ENCODE measurements around the gene HSPA9. TPM values are rescaled to one million over a fixed set of nuclear protein-coding genes. Genes with fewer than 3 reads are reported as not detected.

HSPA9 gene
- total and polyA plus RNA-seq, 4 donors = 77.8 to 194 (median 147) TPM

- ATAC-seq (ENCODE audit: insufficient read depth, low FRiP score) (no peak), DNase-seq (no peak)
- peak overlapping the region; percentile 96 to 100 for H3K9ac ChIP-seq (ENCODE audit: insufficient read depth in 1 of 2, low read length in 2 of 2)
- peaks cover 25 to 35% (median 29%) of the 10 kb centered on the region in 4 donors for H3K36me3 ChIP-seq (ENCODE audit: control insufficient read depth in 4 of 4, insufficient read depth in 4 of 4, low read length in 4 of 4)
- H3K4me3 ChIP-seq = peak overlapping the region; percentile 80
- H3K4me1 ChIP-seq (ENCODE audit: control insufficient read depth in 5 of 5, insufficient read depth in 5 of 5, low read length in 5 of 5) = peaks cover 0 to 11% (median 4%) of the 10 kb centered on the region in 5 donors
- H3K9me3 ChIP-seq (ENCODE audit: control insufficient read depth in 4 of 4, insufficient read depth in 3 of 4, low read length in 3 of 4) = no peaks in the 10 kb centered on the region
- H3K27ac ChIP-seq (ENCODE audit: low read depth in 1 of 2, low read length in 1 of 2) = peak overlapping the region in 1 of 2 donors; percentile 96
- WGBS, 2 donors = 40 to 45% methylated on average over 9 of the region's 9 CpGs
- TF ChIP-seq CTCF (IDR thresholded peaks at IDR 0.05; ENCODE audit: control extremely low read depth, extremely low read depth) = no peak
- H3K27me3 ChIP-seq (ENCODE audit: control insufficient read depth in 3 of 3, insufficient read depth in 3 of 3, low read length in 2 of 3) = no peaks in the 10 kb centered on the region
Measured at GRCh38 chr5:138573949-138574670, 1.1 kb downstream of the HSPA9 start.

GRCh38 chr5:138573223-138573622, 2.0 kb downstream of the HSPA9 start:
- H3K36me3 ChIP-seq (ENCODE audit: control insufficient read depth in 4 of 4, insufficient read depth in 4 of 4, low read length in 4 of 4) = peaks cover 27 to 41% (median 34%) of the 10 kb centered on the region in 4 donors
- WGBS, 2 donors = 83 to 84% methylated on average over 8 of the region's 8 CpGs
- peak overlapping the region in 1 of 2 donors; percentile 100 for H3K9ac ChIP-seq (ENCODE audit: insufficient read depth in 1 of 2, low read length in 2 of 2)

GRCh38 chr5:138570871-138571270, 4.3 kb downstream of the HSPA9 start:
- Histone ChIP-seq H3K27ac (ENCODE audit: low read depth in 1 of 2, low read length in 1 of 2) (no peak overlapping the region), H3K4me1 (ENCODE audit: control insufficient read depth in 5 of 5, insufficient read depth in 5 of 5, low read length in 5 of 5) (peaks cover 0 to 11% (median 4%) of the 10 kb centered on the region in 5 donors), H3K9ac (ENCODE audit: insufficient read depth in 1 of 2, low read length in 2 of 2) (no peak overlapping the region), H3K27me3 (ENCODE audit: control insufficient read depth in 3 of 3, insufficient read depth in 3 of 3, low read length in 2 of 3) (no peaks in the 10 kb centered on the region), H3K36me3 (ENCODE audit: control insufficient read depth in 4 of 4, insufficient read depth in 4 of 4, low read length in 4 of 4) (peaks cover 34 to 60% (median 44%) of the 10 kb centered on the region in 4 donors), H3K4me3 (no peak overlapping the region), H3K9me3 (ENCODE audit: control insufficient read depth in 4 of 4, insufficient read depth in 3 of 4, low read length in 3 of 4) (no peaks in the 10 kb centered on the region)
- TF ChIP-seq CTCF (IDR thresholded peaks at IDR 0.05; ENCODE audit: control extremely low read depth, extremely low read depth) = no peak
- WGBS, 2 donors = 98% methylated on average over 9 of the region's 9 CpGs
- DNase-seq (no peak), ATAC-seq (ENCODE audit: insufficient read depth, low FRiP score) (no peak)

More at GRCh38 chr5:138573223-138573622, 2.0 kb downstream of the HSPA9 start:
- no peak for TF ChIP-seq CTCF (IDR thresholded peaks at IDR 0.05; ENCODE audit: control extremely low read depth, extremely low read depth)
- Histone ChIP-seq H3K27me3 (ENCODE audit: control insufficient read depth in 3 of 3, insufficient read depth in 3 of 3, low read length in 2 of 3) (no peaks in the 10 kb centered on the region), H3K9me3 (ENCODE audit: control insufficient read depth in 4 of 4, insufficient read depth in 3 of 4, low read length in 3 of 4) (no peaks in the 10 kb centered on the region), H3K4me3 (no peak overlapping the region), H3K4me1 (ENCODE audit: control insufficient read depth in 5 of 5, insufficient read depth in 5 of 5, low read length in 5 of 5) (peaks cover 0 to 11% (median 4%) of the 10 kb centered on the region in 5 donors), H3K27ac (ENCODE audit: low read depth in 1 of 2, low read length in 1 of 2) (no peak overlapping the region)
- ATAC-seq (ENCODE audit: insufficient read depth, low FRiP score) = no peak
- DNase-seq = no peak

Data from lung (tissue), 12 donors.